T-cell (primary cell): ENCODE data around the gene MRPL43. TPM values are rescaled to one million over a fixed set of nuclear protein-coding genes. Genes with fewer than 3 reads are reported as not detected.

Source experiments
- ATAC-seq, 4 experiments: fragments of 200-7000 bp in 3 of 4; fragments of 150-1000 bp in 1 of 4; cut with Tn5 transposase; replicated peaks in 1 of 4; 1 replicate in 3 of 4; 2 replicates in 1 of 4; pipeline ENCODE4 v1.10.0; 2021; ENCODE audit warnings: moderate library complexity in 3 of 4, mild to moderate bottlenecking in 2 of 4, moderate number of reproducible peaks in 1 of 4
- CTCF ChIA-PET, 2 donors: fragments of 300-600 bp; sonication (Branson Sonifier 250); formaldehyde crosslinking; loops; one replicate each; lab custom pipeline; 2022; ENCODE audit warnings: antibody characterized with exemption in 2 of 2; lab: Charles Lee
- POLR2A ChIA-PET, 2 donors: fragments of 300-600 bp; sonication (Branson Sonifier 250); formaldehyde crosslinking; loops; one replicate each; lab custom pipeline; 2022; ENCODE audit warnings: antibody characterized with exemption in 2 of 2; lab: Charles Lee
- DNase-seq, 35 experiments: peaks; one replicate each; pipeline versions ENCODE4 v3.0.0 to v3.0.0-alpha.2; 2013 to 2023
- H3K27ac ChIP-seq: one replicate; pipeline ENCODE4 v1.5.1; 2013; ENCODE audit warnings: low read length
- H3K27me3 ChIP-seq, 2 experiments: replicated peaks in 1 of 2; 1 replicate in 1 of 2; 2 replicates in 1 of 2; pipeline versions ENCODE4 v1.6.1 to v1.7.0; 2013; ENCODE audit warnings: low read length in 1 of 2, mixed read lengths in 1 of 2; ENCODE audit not compliant: control insufficient read depth in 2 of 2, insufficient read depth in 2 of 2; ENCODE audit errors: extremely low read depth in 1 of 2
- H3K36me3 ChIP-seq, 2 donors: 1 replicate in 1 of 2; 2 replicates in 1 of 2; pipeline versions ENCODE4 v1.6.1 to v1.7.0; 2013; ENCODE audit warnings: low read length in 1 of 2; ENCODE audit not compliant: control insufficient read depth in 2 of 2, insufficient read depth in 1 of 2; ENCODE audit errors: extremely low read depth in 1 of 2
- H3K4me1 ChIP-seq, 2 experiments: 1 replicate in 1 of 2; 2 replicates in 1 of 2; pipeline versions ENCODE4 v1.6.1 to v1.7.0; 2013; ENCODE audit warnings: low read length in 2 of 2, mixed read lengths in 1 of 2; ENCODE audit not compliant: insufficient read depth in 2 of 2, control insufficient read depth in 1 of 2; ENCODE audit errors: extremely low read depth in 1 of 2
- H3K4me3 ChIP-seq, 2 donors: 1 replicate in 1 of 2; 2 replicates in 1 of 2; pipeline versions ENCODE4 v1.5.1 to v1.7.0; 2013; ENCODE audit warnings: mild to moderate bottlenecking in 2 of 2, low read length in 1 of 2, moderate library complexity in 1 of 2; ENCODE audit not compliant: control insufficient read depth in 1 of 2; ENCODE audit errors: extremely low read depth in 1 of 2
- H3K9me3 ChIP-seq: 2 replicates; pipeline ENCODE4 v1.7.0; 2013
- H3K27ac Mint-ChIP-seq, 2 donors: one replicate each; pipeline ENCODE4 v1.8.0; 2020 to 2021; ENCODE audit warnings: mild to moderate bottlenecking in 2 of 2, mixed read lengths in 2 of 2
- H3K27me3 Mint-ChIP-seq, 2 donors: one replicate each; pipeline ENCODE4 v1.8.0; 2021 to 2022; ENCODE audit warnings: mixed read lengths in 2 of 2
- H3K36me3 Mint-ChIP-seq: one replicate; pipeline ENCODE4 v1.8.0; 2021; ENCODE audit warnings: mixed read lengths
- H3K4me1 Mint-ChIP-seq, 3 donors: one replicate each; pipeline ENCODE4 v1.8.0; 2020 to 2022; ENCODE audit warnings: mixed read lengths in 3 of 3, mild to moderate bottlenecking in 1 of 3
- H3K4me3 Mint-ChIP-seq, 3 donors: one replicate each; pipeline ENCODE4 v1.8.0; 2020 to 2022; ENCODE audit warnings: mild to moderate bottlenecking in 3 of 3, mixed read lengths in 3 of 3, moderate library complexity in 3 of 3
- H3K9me3 Mint-ChIP-seq, 3 donors: one replicate each; pipeline ENCODE4 v1.8.0; 2020 to 2022; ENCODE audit warnings: mixed read lengths in 3 of 3
- WGBS: methylation state at CpG from one replicate; pipeline ENCODE4 v1.1.5; 2013; ENCODE audit warnings: missing lambda C conversion rate; ENCODE audit not compliant: insufficient coverage; 5-methylcytosine and 5-hydroxymethylcytosine counted together
- total RNA-seq, 35 experiments: library from RNA in 6 of 35; stranded (reverse) in 6 of 35; fragments of 120-200 nt in 1 of 35; gene quantifications; one replicate each; pipeline versions ENCODE4 v1.2.1 to v1.2.4 and lab custom pipeline; 2013 to 2026

MRPL43 gene
- total RNA-seq, 5 donors from 2014 or later (not counting 1 experiment from before 2014, with no cell fraction given): 36.2 to 67.6 (median 60.4) TPM

- WGBS: 73% methylated on average over 2 of the region's 4 CpGs
- peaks cover 4% of the 10 kb centered on the region for H3K36me3 Mint-ChIP-seq
- Histone ChIP-seq H3K36me3 (no peaks in the 10 kb centered on the region), H3K4me1 (peaks cover 3 to 14% of the 10 kb centered on the region in 2 experiments), H3K9me3 (no peaks in the 10 kb centered on the region), H3K4me3 (no peak overlapping the region), H3K27ac (no peak overlapping the region), H3K27me3 (peaks cover 0 to 11% of the 10 kb centered on the region in 2 experiments)
- POLR2A ChIA-PET: no interaction called here
- no peaks in the 10 kb centered on the region for H3K9me3 Mint-ChIP-seq
- CTCF ChIA-PET: no interaction called here
- H3K4me3 Mint-ChIP-seq: peak overlapping the region; percentile 46 to 70 (median 58)
- ATAC-seq (no peak), DNase-seq (no peak)
- H3K27me3 Mint-ChIP-seq: peaks cover 0 to 4% of the 10 kb centered on the region in 2 donors
- no peak overlapping the region for H3K27ac Mint-ChIP-seq
- H3K4me1 Mint-ChIP-seq: peaks cover 8 to 18% (median 12%) of the 10 kb centered on the region in 3 donors
These were observed 16.1 kb downstream of the MRPL43 start for GRCh38 chr10:100970914-100971811.

GRCh38 chr10:100970076-100970913 is 17.0 kb downstream of the MRPL43 start:
- no peaks in the 10 kb centered on the region for H3K36me3 Mint-ChIP-seq
- peaks cover 0 to 4% of the 10 kb centered on the region in 2 donors for H3K27me3 Mint-ChIP-seq
- H3K36me3 ChIP-seq: peaks cover 0 to 6% of the 10 kb centered on the region in 2 donors
- H3K27ac ChIP-seq: no peak overlapping the region
- DNase-seq: peak in 26 of 35 experiments; percentile 14 to 61 (median 26)
- peaks cover 0 to 11% of the 10 kb centered on the region in 2 experiments for H3K27me3 ChIP-seq
- CTCF ChIA-PET: no interaction called here
- POLR2A ChIA-PET: no interaction called here
- peak overlapping the region; percentile 39 to 67 for H3K4me3 ChIP-seq
- no peaks in the 10 kb centered on the region for H3K9me3 ChIP-seq
- peak overlapping the region in 1 of 2 donors; percentile 39 for H3K27ac Mint-ChIP-seq
- no peaks in the 10 kb centered on the region for H3K9me3 Mint-ChIP-seq
- H3K4me3 Mint-ChIP-seq: peak overlapping the region; percentile 46 to 70 (median 58)
- WGBS: 100% methylated on average over 2 of the region's 13 CpGs
- peak in 1 of 4 experiments; percentile 68 for ATAC-seq
- peaks cover 8 to 18% (median 12%) of the 10 kb centered on the region in 3 donors for H3K4me1 Mint-ChIP-seq
- H3K4me1 ChIP-seq: peaks cover 3 to 14% of the 10 kb centered on the region in 2 experiments

- H3K27me3 ChIP-seq: peaks cover 0 to 11% of the 10 kb centered on the region in 2 experiments
- H3K4me3 ChIP-seq: peak within 1 kb of the TSS; percentile 39 to 67
- H3K27ac ChIP-seq: no peak within 1 kb of the TSS
- H3K4me3 Mint-ChIP-seq: peak within 1 kb of the TSS; percentile 57 to 74 (median 58)
- H3K4me1 ChIP-seq: peaks cover 3 to 14% of the 10 kb centered on the region in 2 experiments
- ChIA-PET POLR2A (no interaction called here), CTCF (interaction anchor here in 1 of 2 donors (0.9 kb wide), 1 partner anchor 12 kb away, joined by 3 read pairs; no protein-coding TSS in a partner anchor)
- H3K27me3 Mint-ChIP-seq: peaks cover 0 to 4% of the 10 kb centered on the region in 2 donors
- H3K27ac Mint-ChIP-seq: no peak within 1 kb of the TSS
- peaks cover 0 to 6% of the 10 kb centered on the region in 2 donors for H3K36me3 ChIP-seq
- H3K9me3 ChIP-seq: no peaks in the 10 kb centered on the region
- WGBS: 6% methylated on average over 48 of the region's 70 CpGs
- no peaks in the 10 kb centered on the region for H3K36me3 Mint-ChIP-seq
- H3K4me1 Mint-ChIP-seq: peaks cover 8 to 18% (median 12%) of the 10 kb centered on the region in 3 donors
- ATAC-seq (peak; percentile 73 to 81 (median 79)), DNase-seq (peak in 31 of 35 experiments; percentile 7 to 64 (median 32))
- H3K9me3 Mint-ChIP-seq: no peaks in the 10 kb centered on the region
These were observed 17.9 kb downstream of the MRPL43 start, which contains the start of gene SEMA4G for GRCh38 chr10:100969187-100970075. Gene SEMA4G (plus strand): TSS chr10:100969504. CDS start chr10:100972913, 3,409 bp downstream.

GRCh38 chr10:100968863-100969186 is 18.5 kb downstream of the MRPL43 start:
- Mint-ChIP-seq H3K27ac (no peak overlapping the region), H3K9me3 (no peaks in the 10 kb centered on the region), H3K27me3 (peaks cover 0 to 4% of the 10 kb centered on the region in 2 donors), H3K4me1 (peaks cover 8 to 18% (median 12%) of the 10 kb centered on the region in 3 donors), H3K36me3 (no peaks in the 10 kb centered on the region), H3K4me3 (peak overlapping the region; percentile 57 to 58 (median 57))
- peaks cover 0 to 11% of the 10 kb centered on the region in 2 experiments for H3K27me3 ChIP-seq
- POLR2A ChIA-PET: no interaction called here
- WGBS: 25% methylated on average over 2 of the region's 9 CpGs
- ATAC-seq: no peak
- peaks cover 3 to 14% of the 10 kb centered on the region in 2 experiments for H3K4me1 ChIP-seq
- no peaks in the 10 kb centered on the region for H3K9me3 ChIP-seq
- H3K27ac ChIP-seq: no peak overlapping the region
- CTCF ChIA-PET: interaction anchor here in 1 of 2 donors (0.6 to 0.9 kb wide), 3 partner anchors 11 to 1965 kb away, joined by 3 read pairs; no protein-coding TSS in a partner anchor
- peak overlapping the region; percentile 39 to 42 for H3K4me3 ChIP-seq
- no peak for DNase-seq
- peaks cover 0 to 6% of the 10 kb centered on the region in 2 donors for H3K36me3 ChIP-seq

- Histone ChIP-seq H3K4me1 (peaks cover 3 to 14% of the 10 kb centered on the region in 2 experiments), H3K27me3 (peaks cover 0 to 11% of the 10 kb centered on the region in 2 experiments), H3K9me3 (no peaks in the 10 kb centered on the region), H3K36me3 (peaks cover 0 to 6% of the 10 kb centered on the region in 2 donors), H3K4me3 (no peak overlapping the region), H3K27ac (no peak overlapping the region)
- peaks cover 8 to 18% (median 12%) of the 10 kb centered on the region in 3 donors for H3K4me1 Mint-ChIP-seq
- no peak overlapping the region for H3K27ac Mint-ChIP-seq
- peak overlapping the region; percentile 57 to 74 (median 58) for H3K4me3 Mint-ChIP-seq
- ATAC-seq: no peak
- no peak for DNase-seq
- peaks cover 0 to 4% of the 10 kb centered on the region in 2 donors for H3K27me3 Mint-ChIP-seq
- WGBS: no CpG with 5 or more reads among the region's 2 CpGs
- ChIA-PET POLR2A (no interaction called here), CTCF (interaction anchor here in 1 of 2 donors (0.6 to 0.9 kb wide), 3 partner anchors 11 to 1965 kb away, joined by 3 read pairs; no protein-coding TSS in a partner anchor)
- no peaks in the 10 kb centered on the region for H3K9me3 Mint-ChIP-seq
- H3K36me3 Mint-ChIP-seq: no peaks in the 10 kb centered on the region
These were observed 19.1 kb downstream of the MRPL43 start for GRCh38 chr10:100968062-100968736.
